H1 (cell line): ENCODE data around the gene ABHD8. TPM values are rescaled to one million over a fixed set of nuclear protein-coding genes. Genes with fewer than 3 reads are reported as not detected.

ENCODE experiments used
- CTCF ChIA-PET: fragments of 300-600 bp; sonication (Branson Sonifier 250); formaldehyde crosslinking; loops from one replicate; lab custom pipeline; 2021; ENCODE audit not compliant: partially characterized antibody; lab: Charles Lee
- POLR2A ChIA-PET: fragments of 300-600 bp; sonication (Branson Sonifier 250); formaldehyde crosslinking; loops from one replicate; lab custom pipeline; 2021; ENCODE audit warnings: inconsistent platforms; ENCODE audit not compliant: partially characterized antibody; lab: Charles Lee
- DNase-seq, 2 experiments: peaks; one replicate each; pipeline versions ENCODE4 v3.0.0 to v3.0.0-alpha.2; 2010 to 2022; ENCODE audit warnings: low spot score in 2 of 2, low read depth in 1 of 2, mixed read lengths in 1 of 2
- FAIRE-seq: peaks from 2 replicates; lab custom pipeline; 2011; peaks lifted over from hg19 to GRCh38; lab: Jason Lieb, UNC
- H2AFZ ChIP-seq: 2 replicates; pipeline ENCODE4 v1.8.1; 2012; ENCODE audit warnings: low read length, inconsistent platforms
- H2AK5ac ChIP-seq: 2 replicates; pipeline ENCODE4 v1.6.1; 2013; ENCODE audit warnings: low read depth, low read length
- H2BK120ac ChIP-seq: replicated peaks from 2 replicates; pipeline ENCODE3; 2013; ENCODE audit warnings: low read depth, low read length, inconsistent platforms
- H2BK12ac ChIP-seq: 2 replicates; pipeline ENCODE4 v1.6.1; 2013; ENCODE audit warnings: low read depth, low read length
- H2BK15ac ChIP-seq: 2 replicates; pipeline ENCODE4 v1.6.1; 2013; ENCODE audit warnings: low read length
- H2BK20ac ChIP-seq: 2 replicates; pipeline ENCODE4 v1.6.1; 2013; ENCODE audit warnings: low read length
- H2BK5ac ChIP-seq: 2 replicates; pipeline ENCODE4 v1.6.1; 2013; ENCODE audit warnings: low read depth, low read length
- H3K14ac ChIP-seq: 2 replicates; pipeline ENCODE4 v1.6.1; 2013; ENCODE audit warnings: inconsistent platforms; ENCODE audit not compliant: insufficient read length
- H3K18ac ChIP-seq: 2 replicates; pipeline ENCODE4 v1.6.1; 2013; ENCODE audit warnings: low read length; ENCODE audit errors: extremely low read depth
- H3K23ac ChIP-seq: 2 replicates; pipeline ENCODE4 v1.6.1; 2013; ENCODE audit warnings: inconsistent platforms; ENCODE audit not compliant: insufficient read length
- H3K23me2 ChIP-seq: 2 replicates; pipeline ENCODE4 v1.6.1; 2013; ENCODE audit warnings: low read depth, low read length
- H3K27ac ChIP-seq: 2 replicates; pipeline ENCODE4 v1.6.1; 2011; ENCODE audit warnings: low read depth, low read length, inconsistent platforms
- H3K27me3 ChIP-seq, 4 experiments: replicated peaks in 1 of 4; 1 replicate in 1 of 4; 2 replicates in 3 of 4; pipeline versions ENCODE4 v1.6.1 to v1.8.1; 2011 to 2013; ENCODE audit warnings: low read length in 3 of 4, mild to moderate bottlenecking in 3 of 4, inconsistent platforms in 2 of 4, mixed read lengths in 2 of 4, moderate library complexity in 1 of 4; ENCODE audit not compliant: control insufficient read depth in 3 of 4, insufficient read depth in 3 of 4; ENCODE audit errors: extremely low read depth in 1 of 4
- H3K36me3 ChIP-seq, 4 experiments: 2 replicates each; pipeline versions ENCODE4 v1.6.1 to v1.8.1; 2011 to 2013; ENCODE audit warnings: mild to moderate bottlenecking in 4 of 4, low read length in 3 of 4, moderate library complexity in 2 of 4, control low read depth in 1 of 4, inconsistent platforms in 1 of 4; ENCODE audit not compliant: insufficient read depth in 4 of 4, control insufficient read depth in 2 of 4
- H3K4ac ChIP-seq: replicated peaks from 2 replicates; pipeline ENCODE3; 2013; ENCODE audit warnings: low read length, low read depth, mixed read lengths, inconsistent platforms; ENCODE audit not compliant: insufficient read length
- H3K4me1 ChIP-seq, 4 experiments: replicated peaks in 1 of 4; 1 replicate in 1 of 4; 2 replicates in 3 of 4; pipeline versions ENCODE4 v1.6.1 to v1.8.1; 2011 to 2013; ENCODE audit warnings: low read length in 3 of 4, inconsistent platforms in 2 of 4, mixed read lengths in 1 of 4; ENCODE audit not compliant: insufficient read depth in 4 of 4, control insufficient read depth in 3 of 4
- H3K4me2 ChIP-seq, 2 experiments: 2 replicates each; pipeline versions ENCODE4 v1.6.1 to v1.8.1; 2011 to 2013; ENCODE audit warnings: low read depth in 2 of 2, low read length in 2 of 2, control low read depth in 1 of 2, inconsistent platforms in 1 of 2, mild to moderate bottlenecking in 1 of 2; ENCODE audit not compliant: insufficient read depth in 1 of 2
- H3K4me3 ChIP-seq, 4 experiments: fragments of 200-600, 300-600 bp in 1 of 4; sonication (generic), shearing (Covaris generic), sonication (Bioruptor Twin) in 1 of 4; 2 replicates each; pipeline versions ENCODE4 v1.5.1 to v1.8.1; 2011 to 2016; ENCODE audit warnings: low read length in 4 of 4, low read depth in 3 of 4, control low read depth in 2 of 4, inconsistent platforms in 2 of 4, mild to moderate bottlenecking in 2 of 4, mixed read lengths in 1 of 4, moderate library complexity in 1 of 4; ENCODE audit not compliant: insufficient read depth in 2 of 4; ENCODE audit errors: extremely low read depth in 1 of 4
- H3K56ac ChIP-seq: replicated peaks from 2 replicates; pipeline ENCODE3; 2013; ENCODE audit warnings: low read depth, mild to moderate bottlenecking, mixed read lengths, low read length, inconsistent platforms; ENCODE audit not compliant: insufficient read length
- H3K79me1 ChIP-seq: 2 replicates; pipeline ENCODE4 v1.6.1; 2013; ENCODE audit warnings: low read depth, low read length, control low read depth
- H3K79me2 ChIP-seq, 2 experiments: 2 replicates each; pipeline versions ENCODE4 v1.6.1 to v1.8.1; 2012 to 2013; ENCODE audit warnings: low read length in 2 of 2, mild to moderate bottlenecking in 2 of 2, inconsistent platforms in 1 of 2; ENCODE audit not compliant: insufficient read depth in 2 of 2, control insufficient read depth in 1 of 2
- H3K9ac ChIP-seq, 4 experiments: replicated peaks in 1 of 4; 1 replicate in 1 of 4; 2 replicates in 3 of 4; pipeline versions ENCODE4 v1.6.1 to v1.8.1; 2011 to 2013; ENCODE audit warnings: low read depth in 3 of 4, low read length in 3 of 4, control low read depth in 2 of 4, mild to moderate bottlenecking in 2 of 4, moderate library complexity in 2 of 4, inconsistent platforms in 1 of 4; ENCODE audit errors: extremely low read depth in 1 of 4
- H3K9me3 ChIP-seq, 2 experiments: 2 replicates each; pipeline versions ENCODE4 v1.6.1 to v1.8.1; 2012 to 2013; ENCODE audit warnings: mild to moderate bottlenecking in 2 of 2, moderate library complexity in 2 of 2, control low read depth in 1 of 2, inconsistent platforms in 1 of 2, low read depth in 1 of 2, low read length in 1 of 2, mixed read lengths in 1 of 2; ENCODE audit not compliant: insufficient read depth in 2 of 2
- H4K20me1 ChIP-seq, 2 experiments: replicated peaks in 1 of 2; 2 replicates each; pipeline versions ENCODE3 to v1.8.1; 2011 to 2013; ENCODE audit warnings: inconsistent platforms in 2 of 2, low read length in 2 of 2, mild to moderate bottlenecking in 1 of 2; ENCODE audit not compliant: insufficient read depth in 2 of 2, control insufficient read depth in 1 of 2
- H4K5ac ChIP-seq: 2 replicates; pipeline ENCODE4 v1.6.1; 2013; ENCODE audit warnings: low read length, low read depth, mixed read lengths, inconsistent platforms; ENCODE audit not compliant: insufficient read length
- H4K8ac ChIP-seq: 2 replicates; pipeline ENCODE4 v1.8.0; 2013; ENCODE audit warnings: mild to moderate bottlenecking, moderate library complexity, low read length, inconsistent platforms; ENCODE audit not compliant: insufficient read depth; ENCODE audit errors: extremely low read depth
- H4K91ac ChIP-seq: replicated peaks from 2 replicates; pipeline ENCODE3; 2013; ENCODE audit warnings: low read length, mixed read lengths, inconsistent platforms; ENCODE audit not compliant: insufficient read length
- CREB1 ChIP-seq: IDR thresholded peaks from 2 replicates; pipeline ENCODE4 v1.6.1; 2012; ENCODE audit warnings: inconsistent platforms
- CTBP2 ChIP-seq: IDR thresholded peaks from 2 replicates; pipeline ENCODE4 v1.7.0; 2011; ENCODE audit warnings: borderline replicate concordance, mild to moderate bottlenecking, moderate library complexity, mixed read lengths, low read length; ENCODE audit not compliant: insufficient read depth, insufficient read length
- KDM1A ChIP-seq: fragments of 200-600, 300-600 bp; sonication (generic); IDR thresholded peaks from 2 replicates; pipeline ENCODE4 v1.7.1; 2016; ENCODE audit warnings: mild to moderate bottlenecking, low read length, borderline replicate concordance
- RAD21 ChIP-seq, 2 experiments: IDR thresholded peaks in 1 of 2; conservative IDR thresholded peaks in 1 of 2; 2 replicates each; pipeline ENCODE4 v1.6.1; 2011; ENCODE audit warnings: low read depth in 2 of 2, low read length in 2 of 2, improper control_type of control experiment in 1 of 2, inconsistent platforms in 1 of 2, mild to moderate bottlenecking in 1 of 2, moderate library complexity in 1 of 2
- SP1 ChIP-seq: IDR thresholded peaks from 2 replicates; pipeline ENCODE4 v1.6.1; 2011; ENCODE audit warnings: low read depth, low read length
- WGBS, 2 experiments: shearing (Covaris generic) in 1 of 2; methylation state at CpG; one replicate each; pipeline versions ENCODE4 v1.1.6 to v1.1.7; 2013 to 2015; ENCODE audit warnings: low lambda C conversion rate in 2 of 2, mixed read lengths in 2 of 2, inconsistent platforms in 1 of 2, low coverage in 1 of 2, missing lambda C conversion rate in 1 of 2; ENCODE audit not compliant: insufficient replicate concordance in 2 of 2, insufficient coverage in 1 of 2, insufficient read length in 1 of 2; ENCODE audit errors: extremely low coverage in 1 of 2, missing lambda C conversion rate in 1 of 2; 5-methylcytosine and 5-hydroxymethylcytosine counted together
- polyA plus RNA-seq, 7 experiments: library from polyadenylated mRNA; depleted of rRNA in 3 of 7; stranded (reverse) in 5 of 7; unstranded in 2 of 7; fragments of >200 nt in 5 of 7; fragments of 200-250 nt in 2 of 7; gene quantifications; 1 replicate in 5 of 7; 2 replicates in 1 of 7; 4 replicates in 1 of 7; pipeline versions ENCODE4 v1.2.1 to v1.2.3, GENCODE V29; 2011 to 2013; ENCODE audit warnings: missing spikeins in 2 of 7, mixed read lengths in 2 of 7
- total RNA-seq: library from RNA; stranded (reverse); fragmentation: NEBNext Ultra II Directional; extraction: Animal tissue kit (Norgen Biotek cat#: 25700); gene quantifications from 2 replicates; pipeline ENCODE4 v1.2.1, GENCODE V29; 2021
- TF ChIP-seq, protein P1 (sequence below), 3 experiments: IDR thresholded peaks; 1 replicate in 2 of 3; 2 replicates in 1 of 3; pipeline versions ENCODE4 v1.5.1 to v1.6.1; 2011; ENCODE audit warnings: low read length in 3 of 3, mild to moderate bottlenecking in 3 of 3, inconsistent platforms in 2 of 3, low read depth in 1 of 3, moderate library complexity in 1 of 3; ENCODE audit not compliant: insufficient read depth in 1 of 3; ENCODE audit errors: control extremely low read depth in 1 of 3
- TF ChIP-seq, protein P2 (sequence below): IDR thresholded peaks from 2 replicates; pipeline ENCODE4 v1.6.1; 2011; ENCODE audit warnings: low read depth, mild to moderate bottlenecking, low read length; ENCODE audit not compliant: insufficient read depth

Gene ABHD8
- total and polyA plus RNA-seq, 2 of the 8 experiments (the other 6 are each of a cell fraction or from before 2014, with no cell fraction given) = 11.3 to 18.7 TPM

DNA sequence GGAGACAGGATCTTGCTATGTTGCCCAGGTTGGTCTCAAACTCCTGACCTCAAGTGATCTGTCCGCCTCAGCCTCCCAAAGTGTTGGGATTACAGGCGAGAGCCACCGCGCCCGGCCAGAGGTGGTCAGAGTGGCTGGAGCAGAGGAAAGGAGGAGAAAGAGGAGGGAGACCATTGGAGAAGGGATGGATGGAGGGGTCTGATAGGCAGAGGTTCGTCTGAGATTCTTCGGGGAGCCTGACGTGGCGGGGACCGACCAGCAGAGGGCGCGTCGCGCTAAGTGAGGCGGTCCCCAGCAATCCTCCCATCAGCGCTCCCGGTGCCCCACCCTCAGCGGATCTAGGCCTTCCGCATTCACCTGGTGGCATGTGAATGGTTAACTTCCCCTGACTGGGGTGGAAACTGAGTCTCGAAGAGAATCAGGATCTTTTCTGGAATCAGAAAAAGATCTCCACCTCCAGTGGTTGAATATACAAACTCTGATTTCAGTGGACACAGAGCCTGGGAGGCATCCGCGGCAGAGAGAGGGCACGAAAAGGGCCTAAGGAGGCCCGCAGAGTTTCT is 43.0 kb upstream of the ABHD8 start:
- CTCF ChIA-PET = interaction anchor here (0.6 to 13.5 kb wide), 12 partner anchors 8 to 120 kb away, joined by 3 to 153 read pairs (median 4); partner anchors contain the start of genes CCDC194 and DDA1
- Histone ChIP-seq H3K9ac (no peak overlapping the region), H2AFZ (no peak overlapping the region)

More for the DNA sequence above, 43.0 kb upstream of the ABHD8 start:
- Histone ChIP-seq H3K4me1 (peaks cover 0 to 4% (median 3%) of the 10 kb centered on the region in 4 experiments; a peak in 3 of 7 replicates), H4K8ac (no peak overlapping the region), H3K79me2 (no peaks in the 10 kb centered on the region)
- TF ChIP-seq CREB1 = peak; percentile 67
- TF ChIP-seq SP1 = peak; percentile 18; the same call in 1 of the 2 replicates
- peak; percentile 71; the same call in 1 of the 2 replicates for TF ChIP-seq KDM1A
- TF ChIP-seq, protein P1, sequence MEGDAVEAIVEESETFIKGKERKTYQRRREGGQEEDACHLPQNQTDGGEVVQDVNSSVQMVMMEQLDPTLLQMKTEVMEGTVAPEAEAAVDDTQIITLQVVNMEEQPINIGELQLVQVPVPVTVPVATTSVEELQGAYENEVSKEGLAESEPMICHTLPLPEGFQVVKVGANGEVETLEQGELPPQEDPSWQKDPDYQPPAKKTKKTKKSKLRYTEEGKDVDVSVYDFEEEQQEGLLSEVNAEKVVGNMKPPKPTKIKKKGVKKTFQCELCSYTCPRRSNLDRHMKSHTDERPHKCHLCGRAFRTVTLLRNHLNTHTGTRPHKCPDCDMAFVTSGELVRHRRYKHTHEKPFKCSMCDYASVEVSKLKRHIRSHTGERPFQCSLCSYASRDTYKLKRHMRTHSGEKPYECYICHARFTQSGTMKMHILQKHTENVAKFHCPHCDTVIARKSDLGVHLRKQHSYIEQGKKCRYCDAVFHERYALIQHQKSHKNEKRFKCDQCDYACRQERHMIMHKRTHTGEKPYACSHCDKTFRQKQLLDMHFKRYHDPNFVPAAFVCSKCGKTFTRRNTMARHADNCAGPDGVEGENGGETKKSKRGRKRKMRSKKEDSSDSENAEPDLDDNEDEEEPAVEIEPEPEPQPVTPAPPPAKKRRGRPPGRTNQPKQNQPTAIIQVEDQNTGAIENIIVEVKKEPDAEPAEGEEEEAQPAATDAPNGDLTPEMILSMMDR (IDR thresholded peaks at IDR 0.05; ENCODE audit: control extremely low read depth in 1 of 3, insufficient read depth in 1 of 3, low read depth in 1 of 3, low read length in 3 of 3) = peak; percentile 91 to 95 (median 93)
- no peak for TF ChIP-seq CTBP2
- peak; percentile 76 to 78 for TF ChIP-seq RAD21 (IDR thresholded peaks at IDR 0.05 in 1 of 2, conservative IDR thresholded peaks at IDR 0.05 in 1 of 2; ENCODE audit: low read depth in 2 of 2, low read length in 2 of 2)
- TF ChIP-seq, protein P2, sequence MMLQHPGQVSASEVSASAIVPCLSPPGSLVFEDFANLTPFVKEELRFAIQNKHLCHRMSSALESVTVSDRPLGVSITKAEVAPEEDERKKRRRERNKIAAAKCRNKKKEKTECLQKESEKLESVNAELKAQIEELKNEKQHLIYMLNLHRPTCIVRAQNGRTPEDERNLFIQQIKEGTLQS = no peak
- TF ChIP-seq, all 59 proteins: peak for 5
- H3K27me3 ChIP-seq = no peaks in the 10 kb centered on the region
- no peak overlapping the region for H4K5ac ChIP-seq
- H2BK5ac ChIP-seq = no peak overlapping the region
- no peak overlapping the region for H2BK120ac ChIP-seq
- no peak overlapping the region for H2BK15ac ChIP-seq
- H3K36me3 ChIP-seq = peaks cover 0 to 3% (median 0%) of the 10 kb centered on the region in 4 experiments; a peak in 1 of 8 replicates
- H2AK5ac ChIP-seq = no peak overlapping the region
- no peaks in the 10 kb centered on the region for H4K20me1 ChIP-seq
- DNase-seq (peak; percentile 63 to 98), FAIRE-seq (peak; percentile 68)
- no peaks in the 10 kb centered on the region for H3K9me3 ChIP-seq
- no peak overlapping the region for H4K91ac ChIP-seq
- H3K4me2 ChIP-seq = no peak overlapping the region
- no peak overlapping the region for H2BK20ac ChIP-seq
- no peak overlapping the region for H2BK12ac ChIP-seq
- POLR2A ChIA-PET = interaction anchor here (0.6 to 1.4 kb wide), 4 partner anchors 11 to 131 kb away, joined by 3 to 6 read pairs (median 3); partner anchors contain the start of gene USE1
- H3K4me3 ChIP-seq = no peak overlapping the region
- H3K56ac ChIP-seq = no peak overlapping the region
- H3K27ac ChIP-seq = no peak overlapping the region
- 24% methylated on average over 24 of the region's 24 CpGs; no CpG with 5 or more reads in 1 of the 2 experiments for WGBS, 2 experiments
- H3K4ac ChIP-seq = no peak overlapping the region
- no peaks in the 10 kb centered on the region for H3K23me2 ChIP-seq
- H3K79me1 ChIP-seq = no peaks in the 10 kb centered on the region
- H3K18ac ChIP-seq = no peak overlapping the region
- no peak overlapping the region for H3K23ac ChIP-seq
- H3K14ac ChIP-seq = no peak overlapping the region
